T follicular helper cell (primary cell): Measurements from ENCODE around the gene DRGX.

Source experiments
- DNase-seq: peaks from one replicate; pipeline ENCODE4 v3.0.0-alpha.2; 2020; ENCODE audit warnings: low read depth

The DRGX gene

DNA sequence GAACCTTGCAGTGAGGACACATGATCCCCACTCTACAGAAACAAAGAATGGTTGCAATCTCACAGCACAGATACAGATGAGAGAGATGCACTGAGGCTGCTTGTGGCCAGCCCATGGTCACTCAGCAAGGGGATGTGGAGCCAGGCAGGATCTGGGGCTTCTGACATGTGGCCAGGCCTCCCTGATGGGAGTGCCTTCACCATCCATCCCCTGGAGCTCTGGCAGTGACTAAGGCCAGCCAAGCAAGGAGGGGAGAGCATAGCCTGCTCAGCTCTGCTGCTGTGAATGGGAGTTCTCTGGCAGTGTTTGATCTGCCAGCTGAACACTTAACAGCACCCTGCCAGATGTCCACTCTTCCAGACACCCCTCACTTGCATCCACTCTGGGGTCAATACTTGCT lies 77.1 kb downstream of the DRGX start:
- no peak for DNase-seq

- no peak for DNase-seq
These were observed 77.9 kb downstream of the DRGX start for GRCh38 chr10:49318028-49318427.

GRCh38 chr10:49314806-49315205 lies 81.1 kb downstream of the DRGX start:
- no peak for DNase-seq
